Measurements from ENCODE around the gene TMPRSS3.

TMPRSS3 gene

GRCh38 chr21:42395905-42396651 is at the start of gene TMPRSS3:
TMPRSS3 (minus strand) TSS chr21:42396052; CDS start chr21:42395417, 635 bp downstream.
- DNase-seq (ENCODE audit: low read depth): no peak

- no peak for DNase-seq (ENCODE audit: low read depth)
These were observed 49.5 kb upstream of the TMPRSS3 start for GRCh38 chr21:42445311-42445710.

- DNase-seq (ENCODE audit: low read depth): no peak
These were observed 48.9 kb upstream of the TMPRSS3 start for GRCh38 chr21:42444745-42445059.

GRCh38 chr21:42443876-42444744 is 48.3 kb upstream of the TMPRSS3 start:
- no peak for DNase-seq (ENCODE audit: low read depth)

- DNase-seq (ENCODE audit: low read depth): no peak
These were observed 47.4 kb upstream of the TMPRSS3 start for GRCh38 chr21:42443181-42443785.

- no peak for DNase-seq (ENCODE audit: low read depth)
These were observed 46.1 kb upstream of the TMPRSS3 start for GRCh38 chr21:42441963-42442362.

GRCh38 chr21:42440187-42440792 is 44.4 kb upstream of the TMPRSS3 start:
- DNase-seq (ENCODE audit: low read depth): no peak

GRCh38 chr21:42439284-42440186 is 43.7 kb upstream of the TMPRSS3 start:
- DNase-seq (ENCODE audit: low read depth): no peak

GRCh38 chr21:42438316-42439205 is 42.7 kb upstream of the TMPRSS3 start:
- no peak for DNase-seq (ENCODE audit: low read depth)

GRCh38 chr21:42437786-42438185 is 41.9 kb upstream of the TMPRSS3 start:
- DNase-seq (ENCODE audit: low read depth): no peak

GRCh38 chr21:42436914-42437313 is 41.1 kb upstream of the TMPRSS3 start:
- no peak for DNase-seq (ENCODE audit: low read depth)

- no peak for DNase-seq (ENCODE audit: low read depth)
These were observed 40.0 kb upstream of the TMPRSS3 start for GRCh38 chr21:42435833-42436232.

GRCh38 chr21:42435401-42435800 is 39.5 kb upstream of the TMPRSS3 start:
- no peak for DNase-seq (ENCODE audit: low read depth)

- DNase-seq (ENCODE audit: low read depth): no peak
These were observed 39.0 kb upstream of the TMPRSS3 start for GRCh38 chr21:42434884-42435283.

- DNase-seq (ENCODE audit: low read depth): no peak
These were observed 38.2 kb upstream of the TMPRSS3 start for GRCh38 chr21:42433946-42434551.

- no peak for DNase-seq (ENCODE audit: low read depth)
These were observed 36.8 kb upstream of the TMPRSS3 start for GRCh38 chr21:42432695-42433094.

GRCh38 chr21:42431196-42431595 is 35.3 kb upstream of the TMPRSS3 start:
- DNase-seq (ENCODE audit: low read depth): no peak

GRCh38 chr21:42430521-42430920 is 34.7 kb upstream of the TMPRSS3 start:
- DNase-seq (ENCODE audit: low read depth): no peak

- DNase-seq (ENCODE audit: low read depth): no peak
These were observed 34.0 kb upstream of the TMPRSS3 start for GRCh38 chr21:42429856-42430255.

- no peak for DNase-seq (ENCODE audit: low read depth)
These were observed 33.2 kb upstream of the TMPRSS3 start for GRCh38 chr21:42429021-42429420.
